ENCODE data around the gene CCT5.
"Not testable (repeated sequence)": the region's sequence is repeated elsewhere in the genome, so short reads cannot be mapped to it uniquely, and the experiment has no call there.

CCT5 gene

DNA sequence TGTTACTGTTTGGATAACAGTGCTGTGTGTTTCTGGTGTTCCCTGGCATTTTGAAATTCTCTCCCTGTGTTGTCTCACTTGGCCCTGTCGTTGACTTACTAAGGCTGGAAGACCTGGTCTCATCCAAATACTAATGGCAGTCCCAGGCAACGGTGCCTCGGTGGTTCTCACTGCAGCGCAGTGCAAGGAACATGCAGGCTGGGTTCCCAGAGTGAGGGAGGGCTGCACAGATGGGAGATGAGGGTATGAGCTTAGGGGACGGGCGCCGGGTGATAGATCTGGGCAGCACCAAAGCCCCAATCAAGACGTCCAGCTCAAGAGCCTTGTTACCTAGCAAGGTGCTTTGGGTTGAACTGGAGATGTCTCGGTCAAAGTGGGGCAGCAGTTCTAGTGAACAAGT, 11.0 kb downstream of the CCT5 start:
- Mint-ChIP-seq H3K36me3 (peaks cover 100% of the 10 kb centered on the region), H3K4me1 (peaks cover 23% of the 10 kb centered on the region), H3K27ac (peak overlapping the region; percentile 82), H3K4me3 (no peak overlapping the region), H3K9me3 (no peaks in the 10 kb centered on the region)
- ATAC-seq (no peak), DNase-seq (ENCODE audit: low spot score in 2 of 2) (no peak)

DNA sequence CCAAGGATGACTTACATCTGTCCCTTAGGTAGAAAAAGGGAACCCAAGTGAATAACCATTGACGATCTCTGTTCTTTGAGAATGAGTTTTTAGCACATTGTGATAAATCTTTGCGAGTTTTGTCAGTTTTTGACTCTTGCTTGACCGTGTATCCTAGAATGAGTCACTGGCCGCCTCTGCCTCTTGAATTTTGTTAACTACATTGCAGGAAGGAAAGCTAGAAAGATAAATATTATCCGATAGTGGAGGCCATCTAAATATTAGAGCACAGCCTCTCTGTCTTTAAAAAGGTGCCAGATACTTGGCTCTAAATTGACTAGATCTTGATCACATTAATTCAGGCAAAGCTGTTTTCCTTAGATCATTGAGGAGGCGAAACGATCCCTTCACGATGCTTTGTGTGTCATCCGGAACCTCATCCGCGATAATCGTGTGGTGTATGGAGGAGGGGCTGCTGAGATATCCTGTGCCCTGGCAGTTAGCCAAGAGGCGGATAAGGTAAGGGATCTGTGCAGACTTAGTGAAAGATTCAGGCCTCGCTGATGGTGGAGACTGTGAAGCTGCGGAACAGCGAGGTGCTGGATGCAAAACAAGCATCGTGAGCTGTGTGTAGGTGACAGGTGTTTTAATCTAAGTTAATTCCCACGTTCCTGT, 12.2 kb downstream of the CCT5 start:
- no peak overlapping the region for H3K4me3 Mint-ChIP-seq
- DNase-seq (ENCODE audit: low spot score in 2 of 2) = no peak
- H3K4me1 Mint-ChIP-seq = peaks cover 23% of the 10 kb centered on the region
- ATAC-seq = no peak
- no peaks in the 10 kb centered on the region for H3K9me3 Mint-ChIP-seq
- no peak overlapping the region for H3K27ac Mint-ChIP-seq
- peaks cover 95% of the 10 kb centered on the region for H3K36me3 Mint-ChIP-seq

DNA sequence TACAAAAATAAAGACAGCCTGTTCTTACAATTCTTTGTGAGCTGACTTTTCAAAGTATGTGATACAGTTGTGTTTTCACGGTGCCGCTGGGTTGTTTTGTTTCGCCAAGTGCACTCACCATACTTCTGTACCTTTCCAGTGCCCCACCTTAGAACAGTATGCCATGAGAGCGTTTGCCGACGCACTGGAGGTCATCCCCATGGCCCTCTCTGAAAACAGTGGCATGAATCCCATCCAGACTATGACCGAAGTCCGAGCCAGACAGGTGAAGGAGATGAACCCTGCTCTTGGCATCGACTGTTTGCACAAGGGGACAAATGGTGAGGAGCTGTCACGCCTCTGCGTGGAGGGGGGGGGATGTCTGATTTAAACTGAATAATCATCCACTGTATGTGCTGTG, 12.9 kb downstream of the CCT5 start:
- H3K9me3 Mint-ChIP-seq = no peaks in the 10 kb centered on the region
- H3K27ac Mint-ChIP-seq = no peak overlapping the region
- no peak overlapping the region for H3K4me3 Mint-ChIP-seq
- ATAC-seq (no peak), DNase-seq (ENCODE audit: low spot score in 2 of 2) (no peak)
- peaks cover 20% of the 10 kb centered on the region for H3K4me1 Mint-ChIP-seq
- H3K36me3 Mint-ChIP-seq = peaks cover 87% of the 10 kb centered on the region

DNA sequence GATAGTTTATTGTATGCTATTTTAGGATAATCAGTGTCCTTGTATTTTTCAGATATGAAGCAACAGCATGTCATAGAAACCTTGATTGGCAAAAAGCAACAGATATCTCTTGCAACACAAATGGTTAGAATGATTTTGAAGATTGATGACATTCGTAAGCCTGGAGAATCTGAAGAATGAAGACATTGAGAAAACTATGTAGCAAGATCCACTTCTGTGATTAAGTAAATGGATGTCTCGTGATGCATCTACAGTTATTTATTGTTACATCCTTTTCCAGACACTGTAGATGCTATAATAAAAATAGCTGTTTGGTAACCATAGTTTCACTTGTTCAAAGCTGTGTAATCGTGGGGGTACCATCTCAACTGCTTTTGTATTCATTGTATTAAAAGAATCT, 14.5 kb downstream of the CCT5 start:
- ATAC-seq (no peak), DNase-seq (ENCODE audit: low spot score in 2 of 2) (no peak)
- Mint-ChIP-seq H3K4me3 (no peak overlapping the region), H3K4me1 (peaks cover 10% of the 10 kb centered on the region), H3K36me3 (peaks cover 71% of the 10 kb centered on the region), H3K27ac (peak overlapping the region; percentile 58), H3K9me3 (no peaks in the 10 kb centered on the region)

DNA sequence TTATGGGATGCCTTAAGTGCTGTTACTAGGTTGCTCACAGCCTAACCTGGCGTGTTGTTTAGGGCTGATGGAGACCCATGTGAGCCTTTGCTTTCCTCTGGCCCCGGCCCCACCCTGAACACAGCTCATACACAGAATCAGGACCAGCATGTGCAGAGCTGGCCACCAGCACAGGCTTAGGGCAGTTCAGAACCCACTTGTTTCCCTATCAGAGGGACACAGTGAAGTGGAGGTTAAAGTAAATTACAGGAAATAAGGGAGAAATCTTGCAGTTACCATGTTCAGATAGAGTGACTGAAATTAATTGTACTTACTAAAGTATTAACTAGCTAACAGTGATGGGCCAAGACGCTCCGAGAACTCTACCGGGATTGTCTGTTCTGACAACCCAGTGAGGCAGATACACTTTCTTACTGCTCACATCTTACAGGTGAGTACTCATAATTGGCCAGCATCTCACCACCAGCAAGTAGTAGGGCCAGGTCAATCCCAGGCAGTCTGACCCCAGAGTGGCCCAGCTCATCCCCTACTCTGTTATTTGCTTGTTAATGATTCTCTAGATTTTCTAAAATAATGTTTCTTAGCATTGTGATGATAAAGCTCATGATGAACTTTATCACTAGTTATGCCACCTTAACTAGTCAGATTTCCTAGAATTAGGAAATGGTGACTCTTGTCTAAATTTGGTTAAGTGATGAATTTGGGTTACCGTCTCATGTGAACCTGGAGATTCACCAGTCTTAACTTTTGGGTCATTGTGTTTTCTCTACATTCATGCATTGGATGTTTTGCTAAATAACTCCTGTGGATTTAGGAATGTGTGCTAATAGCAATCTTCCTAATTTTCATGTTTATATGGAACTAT, 15.4 kb downstream of the CCT5 start:
- Mint-ChIP-seq H3K4me1 (peaks cover 5% of the 10 kb centered on the region), H3K4me3 (no peak overlapping the region), H3K36me3 (peaks cover 62% of the 10 kb centered on the region), H3K9me3 (no peaks in the 10 kb centered on the region), H3K27ac (peak overlapping the region; percentile 58)
- no peak for DNase-seq (ENCODE audit: low spot score in 2 of 2)
- no peak for ATAC-seq

DNA sequence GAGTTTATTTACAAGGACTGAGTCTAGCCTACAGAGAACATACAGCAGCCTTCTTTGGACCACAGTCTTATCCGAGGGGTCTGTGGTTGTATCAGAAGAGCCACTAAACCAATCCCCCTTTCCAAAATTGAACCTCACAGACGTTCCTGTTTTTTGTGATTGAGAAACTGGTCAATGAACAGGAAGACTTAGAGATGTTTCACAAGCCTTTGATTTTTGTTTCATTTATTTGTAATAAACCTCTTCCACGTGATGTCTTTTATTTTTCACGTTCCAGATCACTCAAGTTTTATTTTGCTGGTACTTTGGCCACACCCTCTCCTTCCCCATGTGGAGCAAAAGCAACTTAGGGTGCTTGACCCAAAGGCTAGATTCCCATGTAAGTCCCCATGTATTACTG, 16.1 kb downstream of the CCT5 start:
- Mint-ChIP-seq H3K4me3 (no peak overlapping the region), H3K9me3 (no peaks in the 10 kb centered on the region), H3K27ac (peak overlapping the region; percentile 58), H3K36me3 (peaks cover 56% of the 10 kb centered on the region), H3K4me1 (peaks cover 5% of the 10 kb centered on the region)
- no peak for ATAC-seq
- no peak for DNase-seq (ENCODE audit: low spot score in 2 of 2)

DNA sequence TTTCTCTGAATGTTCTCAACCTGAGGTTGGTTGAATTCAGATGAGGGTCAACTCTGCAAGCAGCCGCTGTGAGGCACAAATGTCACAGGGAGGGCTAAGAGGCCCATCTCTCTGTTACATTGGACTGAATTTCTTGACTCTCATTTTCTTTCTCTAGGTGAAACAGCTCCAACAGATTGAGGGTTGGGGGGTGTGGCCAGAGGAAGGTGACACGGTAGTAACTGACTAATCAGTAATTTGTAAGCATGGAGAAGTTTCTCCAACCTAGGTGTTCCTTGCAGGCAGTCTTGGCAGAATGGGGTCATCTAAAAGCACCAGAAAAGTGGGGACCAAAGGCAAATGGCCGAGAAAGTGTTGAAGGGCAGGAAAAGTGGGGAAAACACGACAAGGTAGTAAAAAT, 16.8 kb downstream of the CCT5 start:
- no peak overlapping the region for H3K4me3 Mint-ChIP-seq
- no peak for DNase-seq (ENCODE audit: low spot score in 2 of 2)
- H3K4me1 Mint-ChIP-seq = peaks cover 5% of the 10 kb centered on the region
- no peaks in the 10 kb centered on the region for H3K9me3 Mint-ChIP-seq
- no peak overlapping the region for H3K27ac Mint-ChIP-seq
- peaks cover 49% of the 10 kb centered on the region for H3K36me3 Mint-ChIP-seq
- no peak for ATAC-seq

DNA sequence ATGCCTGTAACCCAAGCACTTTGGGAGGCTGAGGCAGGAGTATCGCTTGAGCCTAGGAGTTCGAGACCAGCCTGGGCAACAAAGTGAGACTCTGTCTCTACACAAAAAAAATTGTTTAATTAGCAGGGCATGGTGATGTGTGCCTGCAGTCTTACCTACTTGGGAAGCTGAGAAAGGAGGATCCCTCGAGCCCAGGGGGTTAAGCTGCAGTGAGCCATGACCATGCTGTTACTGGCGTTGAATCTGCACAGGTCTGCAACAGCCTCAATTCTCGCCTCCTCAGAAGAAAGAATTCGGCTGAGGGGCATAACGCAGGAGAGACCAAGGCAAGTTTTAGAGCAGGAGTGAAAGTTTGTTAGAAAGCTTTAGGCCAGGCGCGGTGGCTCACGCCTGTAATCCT, 18.0 kb downstream of the CCT5 start:
- Mint-ChIP-seq H3K36me3 (peaks cover 36% of the 10 kb centered on the region), H3K4me3 (no peak overlapping the region), H3K27ac (no peak overlapping the region), H3K4me1 (peaks cover 7% of the 10 kb centered on the region), H3K9me3 (no peaks in the 10 kb centered on the region)
- ATAC-seq (no peak), DNase-seq (ENCODE audit: low spot score in 2 of 2) (no peak)

DNA sequence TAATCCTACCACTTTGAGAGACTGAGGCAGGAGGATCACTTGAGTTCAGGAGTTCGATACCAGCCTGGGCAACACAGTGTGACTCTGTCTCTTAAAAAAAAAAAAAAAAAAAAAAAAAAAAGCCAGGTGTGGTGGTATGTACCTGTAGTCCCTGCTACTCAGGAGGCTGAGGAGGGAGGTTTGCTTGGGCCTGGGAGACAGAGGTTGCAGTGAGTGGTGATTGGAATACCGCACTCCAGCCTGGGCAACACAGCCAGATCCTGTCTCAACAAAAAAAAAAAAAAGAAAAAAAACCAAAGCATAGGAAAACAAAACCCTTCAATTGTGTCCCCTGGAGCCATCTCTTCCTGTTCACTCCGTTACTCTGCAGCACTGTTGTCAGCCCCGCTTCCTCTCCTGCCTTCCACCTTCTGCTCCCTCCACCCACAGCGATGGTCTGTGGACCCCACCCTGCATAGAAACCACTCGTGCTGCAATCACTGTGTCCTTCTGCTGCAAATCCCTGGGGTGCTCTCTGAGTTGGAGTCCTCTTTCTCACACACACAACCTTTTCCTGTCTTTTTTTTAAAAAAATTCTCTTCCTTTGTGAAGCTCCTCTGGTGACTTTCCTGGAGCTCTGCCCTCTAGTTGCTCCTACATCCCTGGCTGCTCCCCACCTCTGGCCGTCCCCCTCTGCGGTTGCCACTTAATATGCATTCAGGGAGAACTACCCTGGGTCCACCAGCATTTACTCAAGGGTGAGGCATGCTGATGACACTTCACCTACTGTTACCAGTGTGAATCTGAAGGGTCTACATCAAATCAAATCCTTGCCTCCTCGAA, 22.2 kb downstream of the CCT5 start:
- DNase-seq (ENCODE audit: low spot score in 2 of 2) = no peak
- H3K36me3 Mint-ChIP-seq = no peaks in the 10 kb centered on the region
- H3K4me3 Mint-ChIP-seq = no peak overlapping the region
- no peak for ATAC-seq
- no peaks in the 10 kb centered on the region for H3K9me3 Mint-ChIP-seq
- H3K27ac Mint-ChIP-seq = no peak overlapping the region
- H3K4me1 Mint-ChIP-seq = peaks cover 13% of the 10 kb centered on the region

DNA sequence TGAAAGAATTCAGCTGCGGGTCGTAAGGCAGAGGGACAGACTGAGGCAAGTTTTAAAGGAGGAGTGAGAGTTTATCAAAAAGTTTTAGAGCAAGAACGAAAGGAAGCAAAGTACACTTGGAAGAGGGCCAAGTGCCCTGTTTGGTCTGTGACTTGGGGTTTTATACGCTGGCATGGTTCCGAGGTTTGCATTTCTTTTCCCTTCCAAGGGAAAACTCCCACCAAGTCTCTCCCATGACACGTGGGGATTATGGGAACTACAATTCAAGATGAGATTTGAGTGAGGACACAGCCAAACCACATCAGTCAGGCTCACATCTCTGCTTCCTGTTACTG, 22.8 kb downstream of the CCT5 start:
- not testable (repeated sequence) for H3K4me3 Mint-ChIP-seq; ATAC-seq; H3K9me3 Mint-ChIP-seq; H3K27ac Mint-ChIP-seq; H3K36me3 Mint-ChIP-seq; DNase-seq (ENCODE audit: low spot score in 2 of 2)
- H3K4me1 Mint-ChIP-seq = peaks cover 13% of the 10 kb centered on the region

DNA sequence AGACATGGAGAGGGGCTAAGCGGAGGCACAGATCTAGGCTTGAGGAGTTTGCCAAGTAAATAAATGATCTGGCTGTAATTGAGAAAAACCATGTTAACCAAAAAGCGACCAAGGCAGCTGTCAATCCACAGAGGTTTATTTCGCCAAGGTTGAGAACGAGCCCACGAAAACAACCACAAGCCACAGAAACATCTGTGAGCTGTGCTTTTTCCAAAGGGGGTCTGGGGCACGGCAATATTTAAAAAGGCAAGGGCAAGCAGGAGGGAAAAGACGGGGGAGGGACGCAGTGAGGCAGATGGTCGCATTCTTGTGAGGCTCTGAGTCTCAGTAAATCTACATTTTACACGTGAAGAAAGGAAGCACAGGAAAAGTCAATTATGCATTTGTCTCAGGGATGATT, 25.4 kb downstream of the CCT5 start:
- DNase-seq (ENCODE audit: low spot score in 2 of 2) = no peak
- Mint-ChIP-seq H3K27ac (peak overlapping the region; percentile 32), H3K9me3 (no peaks in the 10 kb centered on the region), H3K4me1 (peaks cover 13% of the 10 kb centered on the region), H3K4me3 (no peak overlapping the region), H3K36me3 (no peaks in the 10 kb centered on the region)
- ATAC-seq = no peak

DNA sequence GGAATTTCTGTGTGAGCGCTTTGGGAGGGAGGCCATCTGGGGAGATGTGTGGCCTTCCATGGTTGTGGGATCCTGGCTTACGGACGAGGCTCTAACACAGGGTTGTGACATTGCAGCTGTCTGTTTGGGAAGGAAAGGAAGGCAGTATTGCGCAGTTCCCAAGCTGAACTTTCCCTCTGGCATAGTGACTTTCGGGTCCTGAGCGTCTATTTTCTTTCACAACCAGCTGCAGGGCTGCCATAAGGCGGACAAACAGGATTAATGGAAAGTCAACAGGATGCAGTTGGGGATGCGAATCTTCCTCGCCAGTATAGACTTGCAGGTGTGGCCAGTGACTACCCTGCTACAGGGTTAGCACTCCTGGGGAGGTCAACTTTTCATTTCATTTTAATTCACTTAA, 25.9 kb downstream of the CCT5 start:
- no peak overlapping the region for H3K27ac Mint-ChIP-seq
- peaks cover 13% of the 10 kb centered on the region for H3K4me1 Mint-ChIP-seq
- H3K36me3 Mint-ChIP-seq = no peaks in the 10 kb centered on the region
- ATAC-seq (no peak), DNase-seq (ENCODE audit: low spot score in 2 of 2) (no peak)
- no peak overlapping the region for H3K4me3 Mint-ChIP-seq
- no peaks in the 10 kb centered on the region for H3K9me3 Mint-ChIP-seq

DNA sequence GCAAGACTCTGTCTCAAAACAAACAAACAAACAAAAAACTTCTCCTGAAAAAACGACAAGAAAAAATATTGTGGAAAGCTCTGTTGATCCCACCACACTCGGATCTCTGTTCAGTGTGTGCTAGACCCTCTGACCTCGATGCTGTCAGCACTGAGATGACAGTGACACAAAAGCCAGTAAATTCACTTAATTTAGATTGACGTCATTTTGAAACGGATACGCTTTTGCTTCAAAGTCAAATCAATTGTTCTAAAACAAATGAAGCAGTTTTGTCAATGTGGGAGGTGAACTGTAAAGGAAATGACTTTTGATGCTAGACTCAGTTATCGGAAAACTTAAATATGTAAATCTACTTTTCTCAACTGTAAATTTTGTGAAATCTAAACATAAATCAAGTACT, 26.6 kb downstream of the CCT5 start:
- H3K27ac Mint-ChIP-seq = no peak overlapping the region
- DNase-seq (ENCODE audit: low spot score in 2 of 2) = no peak

DNA sequence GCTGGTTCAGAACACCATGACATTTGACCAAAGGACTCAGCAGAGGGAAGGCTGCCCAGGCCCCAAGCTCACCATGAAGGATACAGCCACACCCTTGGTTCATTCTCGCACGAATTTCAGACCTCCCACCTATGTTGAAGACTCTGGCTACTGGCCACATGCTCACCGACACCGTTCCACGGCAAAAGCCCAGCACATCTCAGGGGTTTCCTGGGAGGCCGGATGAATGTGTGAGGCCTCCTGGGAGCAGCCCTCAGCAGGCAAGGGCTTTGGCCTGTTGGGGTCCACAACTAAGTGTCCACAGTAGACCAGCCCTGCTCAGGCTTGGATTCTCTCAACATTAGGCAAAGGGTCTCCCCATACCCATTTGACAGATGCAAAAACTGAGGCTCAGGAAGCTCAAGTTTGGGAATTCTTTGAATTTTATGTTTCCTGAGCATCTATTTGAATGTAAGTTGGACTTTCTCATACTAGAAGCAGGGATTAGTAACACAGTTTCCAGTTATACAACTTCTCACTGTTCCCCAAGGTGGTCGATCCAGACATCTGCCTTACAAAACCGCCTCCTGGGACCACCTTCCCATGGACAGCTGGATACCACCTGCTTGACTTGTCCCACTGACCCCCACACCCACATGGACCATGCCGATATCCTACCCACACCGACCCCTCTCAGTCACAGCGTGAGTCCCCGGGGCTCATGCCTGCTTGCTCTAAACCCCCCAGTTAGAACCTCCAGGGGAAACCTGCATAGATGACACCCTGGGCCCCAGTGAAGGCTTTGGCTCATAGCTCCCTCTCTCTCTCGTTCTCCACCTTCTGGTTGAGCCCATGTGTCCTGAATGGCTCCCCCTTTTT, 27.9 kb downstream of the CCT5 start:
- H3K9me3 Mint-ChIP-seq = no peaks in the 10 kb centered on the region
- H3K4me3 Mint-ChIP-seq = no peak overlapping the region
- H3K36me3 Mint-ChIP-seq = no peaks in the 10 kb centered on the region
- H3K27ac Mint-ChIP-seq = no peak overlapping the region
- H3K4me1 Mint-ChIP-seq = peaks cover 6% of the 10 kb centered on the region
- DNase-seq (ENCODE audit: low spot score in 2 of 2) (no peak), ATAC-seq (peak; percentile 21)

More for the DNA sequence above, 26.6 kb downstream of the CCT5 start:
- Mint-ChIP-seq H3K4me3 (no peak overlapping the region), H3K9me3 (no peaks in the 10 kb centered on the region), H3K4me1 (peaks cover 13% of the 10 kb centered on the region), H3K36me3 (no peaks in the 10 kb centered on the region)
- no peak for ATAC-seq

All from stimulated activated effector memory CD8-positive, alpha-beta T cell treated with anti-CD3 and anti-CD28 coated beads, Interleukin-12 subunit alpha, Interleukin-12 subunit beta, amount 100 ng/mL, for 72 hours (primary cell).